HFFc6 (cell line): ENCODE results near the gene TMPRSS4. TPM values are rescaled to one million over a fixed set of nuclear protein-coding genes. Genes with fewer than 3 reads are reported as not detected.

Source experiments
- DNase-seq: peaks from one replicate; pipeline ENCODE4 v3.0.0-alpha.2; 2018
- H3K27ac Mint-ChIP-seq: 2 replicates; pipeline ENCODE4 v1.8.0; 2020; ENCODE audit warnings: mild to moderate bottlenecking, mixed read lengths
- H3K27me3 Mint-ChIP-seq: 2 replicates; pipeline ENCODE4 v1.8.0; 2021; ENCODE audit warnings: mild to moderate bottlenecking, moderate library complexity, mixed read lengths; ENCODE audit not compliant: insufficient read depth
- H3K36me3 Mint-ChIP-seq: 2 replicates; pipeline ENCODE4 v1.8.0; 2021; ENCODE audit warnings: low read depth, mixed read lengths
- H3K4me1 Mint-ChIP-seq: 2 replicates; pipeline ENCODE4 v1.8.0; 2020; ENCODE audit warnings: low read depth, mixed read lengths
- H3K4me3 Mint-ChIP-seq: 2 replicates; pipeline ENCODE4 v1.8.0; 2020; ENCODE audit warnings: mild to moderate bottlenecking, moderate library complexity, mixed read lengths
- H3K9me3 Mint-ChIP-seq: 2 replicates; pipeline ENCODE4 v1.8.0; 2020; ENCODE audit warnings: mild to moderate bottlenecking, mixed read lengths
- CTCF ChIP-seq: fragments of 200-600 bp; sonication (generic); IDR thresholded peaks from 2 replicates; pipeline ENCODE4 v1.5.0; 2021; ENCODE audit warnings: antibody characterized with exemption, mild to moderate bottlenecking
- total RNA-seq, 6 experiments: library from RNA; stranded (reverse); fragmentation: NEBNext Ultra II Directional; extraction: Animal tissue kit (Norgen Biotek cat#: 25700); gene quantifications; 2 replicates in 1 of 6; 3 replicates in 5 of 6; pipeline ENCODE4 v1.2.3, GENCODE V29; 2021

Gene TMPRSS4
- total RNA-seq, 6 experiments from 2014 or later, result not detected

GRCh38 chr11:118124929-118125535 lies 48.2 kb downstream of the TMPRSS4 start:
- H3K27me3 Mint-ChIP-seq, result peaks cover 19% of the 10 kb centered on the region; the same call in 1 of the 2 replicates
- no peaks in the 10 kb centered on the region for H3K4me1 Mint-ChIP-seq
- DNase-seq, result no peak
- H3K9me3 Mint-ChIP-seq, result no peaks in the 10 kb centered on the region
- no peak for TF ChIP-seq CTCF
- no peak overlapping the region for H3K27ac Mint-ChIP-seq
- H3K36me3 Mint-ChIP-seq, result no peaks in the 10 kb centered on the region
- H3K4me3 Mint-ChIP-seq, result no peak overlapping the region

GRCh38 chr11:118126082-118126838 lies 49.4 kb downstream of the TMPRSS4 start:
- peaks cover 20% of the 10 kb centered on the region; the same call in 1 of the 2 replicates for H3K27me3 Mint-ChIP-seq
- H3K27ac Mint-ChIP-seq, result no peak overlapping the region
- DNase-seq, result no peak
- no peak overlapping the region for H3K4me3 Mint-ChIP-seq
- H3K36me3 Mint-ChIP-seq, result no peaks in the 10 kb centered on the region
- H3K9me3 Mint-ChIP-seq, result no peaks in the 10 kb centered on the region
- no peaks in the 10 kb centered on the region for H3K4me1 Mint-ChIP-seq
- TF ChIP-seq CTCF, result no peak

- TF ChIP-seq CTCF, result no peak
- Mint-ChIP-seq H3K4me1 (no peaks in the 10 kb centered on the region), H3K27me3 (peaks cover 28% of the 10 kb centered on the region), H3K4me3 (no peak overlapping the region), H3K27ac (no peak overlapping the region), H3K9me3 (no peaks in the 10 kb centered on the region), H3K36me3 (no peaks in the 10 kb centered on the region)
- DNase-seq, result no peak
Measured at GRCh38 chr11:118128310-118128709, 51.4 kb downstream of the TMPRSS4 start.

DNA sequence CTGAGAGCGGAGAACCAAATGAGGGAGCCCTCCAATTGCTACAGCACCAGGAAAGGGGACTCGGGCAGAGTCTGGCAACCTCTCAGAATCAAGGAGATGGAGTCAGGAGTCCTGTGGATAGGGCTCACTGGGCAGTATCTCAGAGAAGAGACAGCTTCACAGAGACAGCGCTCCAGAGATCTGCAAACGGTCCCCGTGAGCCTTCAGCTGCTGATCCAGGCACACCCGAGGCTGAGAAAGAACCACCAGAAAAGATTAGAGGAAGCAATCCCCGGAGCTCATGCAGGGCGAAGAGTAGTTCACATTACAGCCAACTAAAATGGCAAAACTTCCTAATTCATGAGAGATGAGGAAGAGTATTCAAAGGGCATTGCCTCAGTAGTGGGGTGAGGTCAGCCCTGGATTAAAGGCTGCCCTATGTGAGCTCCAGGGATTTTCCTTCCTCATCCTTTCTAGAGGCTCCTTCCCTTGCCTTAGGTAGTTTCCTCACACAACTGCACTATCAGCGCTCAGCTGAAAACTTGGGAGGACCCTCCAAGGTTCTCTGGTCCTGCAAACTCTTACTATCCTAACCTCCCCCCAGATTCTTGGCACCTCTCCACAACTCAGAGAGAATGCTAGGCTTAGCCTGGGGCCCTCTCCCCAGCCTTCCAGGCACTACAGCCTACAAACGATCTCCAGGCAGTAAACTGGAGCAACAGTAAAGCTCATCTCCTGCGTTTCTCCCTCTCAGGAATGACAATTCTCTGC lies 52.0 kb downstream of the TMPRSS4 start:
- H3K9me3 Mint-ChIP-seq, result no peaks in the 10 kb centered on the region
- no peak for TF ChIP-seq CTCF
- no peak overlapping the region for H3K27ac Mint-ChIP-seq
- peaks cover 31% of the 10 kb centered on the region for H3K27me3 Mint-ChIP-seq
- H3K36me3 Mint-ChIP-seq, result no peaks in the 10 kb centered on the region
- no peak overlapping the region for H3K4me3 Mint-ChIP-seq
- DNase-seq, result no peak
- H3K4me1 Mint-ChIP-seq, result no peaks in the 10 kb centered on the region

DNA sequence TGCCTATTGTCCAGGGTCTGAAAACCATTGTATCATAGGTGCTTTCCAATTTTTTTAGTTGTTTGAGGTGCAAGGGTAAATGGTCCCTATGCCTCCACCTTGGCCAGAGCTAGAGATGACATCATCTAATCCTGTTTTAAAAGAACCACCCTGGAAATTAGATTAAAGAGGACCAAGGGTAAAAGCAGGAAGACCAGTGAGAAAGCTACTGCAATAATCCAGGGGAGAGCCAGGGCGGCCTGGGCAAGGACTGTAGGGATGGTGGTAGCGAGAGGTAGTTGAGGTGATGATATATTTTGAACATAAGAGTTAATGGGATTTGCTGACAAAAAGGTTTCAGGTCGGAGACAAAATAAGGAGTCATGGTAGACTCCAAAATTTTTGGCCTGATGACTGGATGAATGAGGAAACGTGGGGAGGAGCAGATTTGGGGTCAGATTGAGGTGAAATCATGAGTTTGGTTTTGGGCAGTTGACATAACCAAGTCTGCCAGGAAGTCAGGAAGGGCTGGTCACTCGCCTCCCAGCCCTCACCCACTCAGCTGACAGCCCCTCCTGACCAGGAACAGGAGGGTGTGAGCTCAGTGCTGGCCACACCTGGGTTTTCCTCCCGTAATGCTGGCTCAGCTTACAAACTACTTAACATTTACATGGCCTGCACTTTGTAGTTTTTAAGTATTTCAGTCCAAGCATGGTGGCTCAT lies 52.7 kb downstream of the TMPRSS4 start:
- H3K4me3 Mint-ChIP-seq, result no peak overlapping the region
- no peak for TF ChIP-seq CTCF
- no peak for DNase-seq
- no peaks in the 10 kb centered on the region for H3K4me1 Mint-ChIP-seq
- no peak overlapping the region for H3K27ac Mint-ChIP-seq
- no peaks in the 10 kb centered on the region for H3K36me3 Mint-ChIP-seq
- H3K9me3 Mint-ChIP-seq, result no peaks in the 10 kb centered on the region
- H3K27me3 Mint-ChIP-seq, result peaks cover 37% of the 10 kb centered on the region
